H1 (cell line): ENCODE results near the gene MYOG. TPM values are rescaled to one million over a fixed set of nuclear protein-coding genes. Genes with fewer than 3 reads are reported as not detected.

ENCODE experiments used
- CTCF ChIA-PET: fragments of 300-600 bp; sonication (Branson Sonifier 250); formaldehyde crosslinking; loops from one replicate; lab custom pipeline; 2021; ENCODE audit not compliant: partially characterized antibody; lab: Charles Lee
- POLR2A ChIA-PET: fragments of 300-600 bp; sonication (Branson Sonifier 250); formaldehyde crosslinking; loops from one replicate; lab custom pipeline; 2021; ENCODE audit warnings: inconsistent platforms; ENCODE audit not compliant: partially characterized antibody; lab: Charles Lee
- DNase-seq, 2 experiments: peaks; one replicate each; pipeline versions ENCODE4 v3.0.0 to v3.0.0-alpha.2; 2010 to 2022; ENCODE audit warnings: low spot score in 2 of 2, low read depth in 1 of 2, mixed read lengths in 1 of 2
- FAIRE-seq: peaks from 2 replicates; lab custom pipeline; 2011; peaks lifted over from hg19 to GRCh38; lab: Jason Lieb, UNC
- H2AFZ ChIP-seq: 2 replicates; pipeline ENCODE4 v1.8.1; 2012; ENCODE audit warnings: low read length, inconsistent platforms
- H2AK5ac ChIP-seq: 2 replicates; pipeline ENCODE4 v1.6.1; 2013; ENCODE audit warnings: low read depth, low read length
- H2BK120ac ChIP-seq: replicated peaks from 2 replicates; pipeline ENCODE3; 2013; ENCODE audit warnings: low read depth, low read length, inconsistent platforms
- H2BK12ac ChIP-seq: 2 replicates; pipeline ENCODE4 v1.6.1; 2013; ENCODE audit warnings: low read depth, low read length
- H2BK15ac ChIP-seq: 2 replicates; pipeline ENCODE4 v1.6.1; 2013; ENCODE audit warnings: low read length
- H2BK20ac ChIP-seq: 2 replicates; pipeline ENCODE4 v1.6.1; 2013; ENCODE audit warnings: low read length
- H2BK5ac ChIP-seq: 2 replicates; pipeline ENCODE4 v1.6.1; 2013; ENCODE audit warnings: low read depth, low read length
- H3K14ac ChIP-seq: 2 replicates; pipeline ENCODE4 v1.6.1; 2013; ENCODE audit warnings: inconsistent platforms; ENCODE audit not compliant: insufficient read length
- H3K18ac ChIP-seq: 2 replicates; pipeline ENCODE4 v1.6.1; 2013; ENCODE audit warnings: low read length; ENCODE audit errors: extremely low read depth
- H3K23ac ChIP-seq: 2 replicates; pipeline ENCODE4 v1.6.1; 2013; ENCODE audit warnings: inconsistent platforms; ENCODE audit not compliant: insufficient read length
- H3K23me2 ChIP-seq: 2 replicates; pipeline ENCODE4 v1.6.1; 2013; ENCODE audit warnings: low read depth, low read length
- H3K27ac ChIP-seq: 2 replicates; pipeline ENCODE4 v1.6.1; 2011; ENCODE audit warnings: low read depth, low read length, inconsistent platforms
- H3K27me3 ChIP-seq, 4 experiments: replicated peaks in 1 of 4; 1 replicate in 1 of 4; 2 replicates in 3 of 4; pipeline versions ENCODE4 v1.6.1 to v1.8.1; 2011 to 2013; ENCODE audit warnings: low read length in 3 of 4, mild to moderate bottlenecking in 3 of 4, inconsistent platforms in 2 of 4, mixed read lengths in 2 of 4, moderate library complexity in 1 of 4; ENCODE audit not compliant: control insufficient read depth in 3 of 4, insufficient read depth in 3 of 4; ENCODE audit errors: extremely low read depth in 1 of 4
- H3K36me3 ChIP-seq, 4 experiments: 2 replicates each; pipeline versions ENCODE4 v1.6.1 to v1.8.1; 2011 to 2013; ENCODE audit warnings: mild to moderate bottlenecking in 4 of 4, low read length in 3 of 4, moderate library complexity in 2 of 4, control low read depth in 1 of 4, inconsistent platforms in 1 of 4; ENCODE audit not compliant: insufficient read depth in 4 of 4, control insufficient read depth in 2 of 4
- H3K4ac ChIP-seq: replicated peaks from 2 replicates; pipeline ENCODE3; 2013; ENCODE audit warnings: low read length, low read depth, mixed read lengths, inconsistent platforms; ENCODE audit not compliant: insufficient read length
- H3K4me1 ChIP-seq, 4 experiments: replicated peaks in 1 of 4; 1 replicate in 1 of 4; 2 replicates in 3 of 4; pipeline versions ENCODE4 v1.6.1 to v1.8.1; 2011 to 2013; ENCODE audit warnings: low read length in 3 of 4, inconsistent platforms in 2 of 4, mixed read lengths in 1 of 4; ENCODE audit not compliant: insufficient read depth in 4 of 4, control insufficient read depth in 3 of 4
- H3K4me2 ChIP-seq, 2 experiments: 2 replicates each; pipeline versions ENCODE4 v1.6.1 to v1.8.1; 2011 to 2013; ENCODE audit warnings: low read depth in 2 of 2, low read length in 2 of 2, control low read depth in 1 of 2, inconsistent platforms in 1 of 2, mild to moderate bottlenecking in 1 of 2; ENCODE audit not compliant: insufficient read depth in 1 of 2
- H3K4me3 ChIP-seq, 4 experiments: fragments of 200-600, 300-600 bp in 1 of 4; sonication (generic), shearing (Covaris generic), sonication (Bioruptor Twin) in 1 of 4; 2 replicates each; pipeline versions ENCODE4 v1.5.1 to v1.8.1; 2011 to 2016; ENCODE audit warnings: low read length in 4 of 4, low read depth in 3 of 4, control low read depth in 2 of 4, inconsistent platforms in 2 of 4, mild to moderate bottlenecking in 2 of 4, mixed read lengths in 1 of 4, moderate library complexity in 1 of 4; ENCODE audit not compliant: insufficient read depth in 2 of 4; ENCODE audit errors: extremely low read depth in 1 of 4
- H3K56ac ChIP-seq: replicated peaks from 2 replicates; pipeline ENCODE3; 2013; ENCODE audit warnings: low read depth, mild to moderate bottlenecking, mixed read lengths, low read length, inconsistent platforms; ENCODE audit not compliant: insufficient read length
- H3K79me1 ChIP-seq: 2 replicates; pipeline ENCODE4 v1.6.1; 2013; ENCODE audit warnings: low read depth, low read length, control low read depth
- H3K79me2 ChIP-seq, 2 experiments: 2 replicates each; pipeline versions ENCODE4 v1.6.1 to v1.8.1; 2012 to 2013; ENCODE audit warnings: low read length in 2 of 2, mild to moderate bottlenecking in 2 of 2, inconsistent platforms in 1 of 2; ENCODE audit not compliant: insufficient read depth in 2 of 2, control insufficient read depth in 1 of 2
- H3K9ac ChIP-seq, 4 experiments: replicated peaks in 1 of 4; 1 replicate in 1 of 4; 2 replicates in 3 of 4; pipeline versions ENCODE4 v1.6.1 to v1.8.1; 2011 to 2013; ENCODE audit warnings: low read depth in 3 of 4, low read length in 3 of 4, control low read depth in 2 of 4, mild to moderate bottlenecking in 2 of 4, moderate library complexity in 2 of 4, inconsistent platforms in 1 of 4; ENCODE audit errors: extremely low read depth in 1 of 4
- H3K9me3 ChIP-seq, 2 experiments: 2 replicates each; pipeline versions ENCODE4 v1.6.1 to v1.8.1; 2012 to 2013; ENCODE audit warnings: mild to moderate bottlenecking in 2 of 2, moderate library complexity in 2 of 2, control low read depth in 1 of 2, inconsistent platforms in 1 of 2, low read depth in 1 of 2, low read length in 1 of 2, mixed read lengths in 1 of 2; ENCODE audit not compliant: insufficient read depth in 2 of 2
- H4K20me1 ChIP-seq, 2 experiments: replicated peaks in 1 of 2; 2 replicates each; pipeline versions ENCODE3 to v1.8.1; 2011 to 2013; ENCODE audit warnings: inconsistent platforms in 2 of 2, low read length in 2 of 2, mild to moderate bottlenecking in 1 of 2; ENCODE audit not compliant: insufficient read depth in 2 of 2, control insufficient read depth in 1 of 2
- H4K5ac ChIP-seq: 2 replicates; pipeline ENCODE4 v1.6.1; 2013; ENCODE audit warnings: low read length, low read depth, mixed read lengths, inconsistent platforms; ENCODE audit not compliant: insufficient read length
- H4K8ac ChIP-seq: 2 replicates; pipeline ENCODE4 v1.8.0; 2013; ENCODE audit warnings: mild to moderate bottlenecking, moderate library complexity, low read length, inconsistent platforms; ENCODE audit not compliant: insufficient read depth; ENCODE audit errors: extremely low read depth
- H4K91ac ChIP-seq: replicated peaks from 2 replicates; pipeline ENCODE3; 2013; ENCODE audit warnings: low read length, mixed read lengths, inconsistent platforms; ENCODE audit not compliant: insufficient read length
- BACH1 ChIP-seq: IDR thresholded peaks from 2 replicates; pipeline ENCODE4 v1.6.1; 2012; ENCODE audit warnings: low read length, improper control_type of control experiment
- BRCA1 ChIP-seq: IDR thresholded peaks from 2 replicates; pipeline ENCODE4 v1.6.1; 2012; ENCODE audit warnings: low read depth, low read length, improper control_type of control experiment
- CTBP2 ChIP-seq: IDR thresholded peaks from 2 replicates; pipeline ENCODE4 v1.7.0; 2011; ENCODE audit warnings: borderline replicate concordance, mild to moderate bottlenecking, moderate library complexity, mixed read lengths, low read length; ENCODE audit not compliant: insufficient read depth, insufficient read length
- HDAC2 ChIP-seq, 2 experiments: fragments of 300-600 bp in 1 of 2; sonication (generic) in 1 of 2; IDR thresholded peaks; 2 replicates each; pipeline ENCODE4 v1.6.1; 2011 to 2012; ENCODE audit warnings: low read depth in 2 of 2, low read length in 2 of 2, mild to moderate bottlenecking in 2 of 2, moderate library complexity in 2 of 2, borderline replicate concordance in 1 of 2, inconsistent platforms in 1 of 2
- HDAC6 ChIP-seq: IDR thresholded peaks from one replicate; pipeline ENCODE4 v1.7.1; 2012; ENCODE audit warnings: low read depth, mild to moderate bottlenecking, inconsistent platforms, low read length, moderate library complexity
- JUN ChIP-seq: IDR thresholded peaks from 2 replicates; pipeline ENCODE4 v1.6.1; 2011; ENCODE audit warnings: low read depth, mild to moderate bottlenecking, improper control_type of control experiment, low read length
- KDM5A ChIP-seq: fragments of 200-600 bp; IDR thresholded peaks from 2 replicates; pipeline ENCODE4 v1.7.1; 2012; ENCODE audit warnings: mild to moderate bottlenecking, low read length, inconsistent platforms, mixed read lengths
- RAD21 ChIP-seq, 2 experiments: IDR thresholded peaks in 1 of 2; conservative IDR thresholded peaks in 1 of 2; 2 replicates each; pipeline ENCODE4 v1.6.1; 2011; ENCODE audit warnings: low read depth in 2 of 2, low read length in 2 of 2, improper control_type of control experiment in 1 of 2, inconsistent platforms in 1 of 2, mild to moderate bottlenecking in 1 of 2, moderate library complexity in 1 of 2
- SIN3A ChIP-seq, 2 experiments: IDR thresholded peaks in 1 of 2; conservative IDR thresholded peaks in 1 of 2; 2 replicates each; pipeline ENCODE4 v1.6.1; 2011 to 2012; ENCODE audit warnings: low read length in 2 of 2, improper control_type of control experiment in 1 of 2, low read depth in 1 of 2, mild to moderate bottlenecking in 1 of 2
- WGBS, 2 experiments: shearing (Covaris generic) in 1 of 2; methylation state at CpG; one replicate each; pipeline versions ENCODE4 v1.1.6 to v1.1.7; 2013 to 2015; ENCODE audit warnings: low lambda C conversion rate in 2 of 2, mixed read lengths in 2 of 2, inconsistent platforms in 1 of 2, low coverage in 1 of 2, missing lambda C conversion rate in 1 of 2; ENCODE audit not compliant: insufficient replicate concordance in 2 of 2, insufficient coverage in 1 of 2, insufficient read length in 1 of 2; ENCODE audit errors: extremely low coverage in 1 of 2, missing lambda C conversion rate in 1 of 2; 5-methylcytosine and 5-hydroxymethylcytosine counted together
- polyA plus RNA-seq, 7 experiments: library from polyadenylated mRNA; depleted of rRNA in 3 of 7; stranded (reverse) in 5 of 7; unstranded in 2 of 7; fragments of >200 nt in 5 of 7; fragments of 200-250 nt in 2 of 7; gene quantifications; 1 replicate in 5 of 7; 2 replicates in 1 of 7; 4 replicates in 1 of 7; pipeline versions ENCODE4 v1.2.1 to v1.2.3, GENCODE V29; 2011 to 2013; ENCODE audit warnings: missing spikeins in 2 of 7, mixed read lengths in 2 of 7
- total RNA-seq: library from RNA; stranded (reverse); fragmentation: NEBNext Ultra II Directional; extraction: Animal tissue kit (Norgen Biotek cat#: 25700); gene quantifications from 2 replicates; pipeline ENCODE4 v1.2.1, GENCODE V29; 2021
- TF ChIP-seq, protein P1 (sequence below), 3 experiments: IDR thresholded peaks; 1 replicate in 2 of 3; 2 replicates in 1 of 3; pipeline versions ENCODE4 v1.5.1 to v1.6.1; 2011; ENCODE audit warnings: low read length in 3 of 3, mild to moderate bottlenecking in 3 of 3, inconsistent platforms in 2 of 3, low read depth in 1 of 3, moderate library complexity in 1 of 3; ENCODE audit not compliant: insufficient read depth in 1 of 3; ENCODE audit errors: control extremely low read depth in 1 of 3

MYOG gene
- total and polyA plus RNA-seq, 2 of the 8 experiments (the other 6 are each of a cell fraction or from before 2014, with no cell fraction given), result not detected

DNA sequence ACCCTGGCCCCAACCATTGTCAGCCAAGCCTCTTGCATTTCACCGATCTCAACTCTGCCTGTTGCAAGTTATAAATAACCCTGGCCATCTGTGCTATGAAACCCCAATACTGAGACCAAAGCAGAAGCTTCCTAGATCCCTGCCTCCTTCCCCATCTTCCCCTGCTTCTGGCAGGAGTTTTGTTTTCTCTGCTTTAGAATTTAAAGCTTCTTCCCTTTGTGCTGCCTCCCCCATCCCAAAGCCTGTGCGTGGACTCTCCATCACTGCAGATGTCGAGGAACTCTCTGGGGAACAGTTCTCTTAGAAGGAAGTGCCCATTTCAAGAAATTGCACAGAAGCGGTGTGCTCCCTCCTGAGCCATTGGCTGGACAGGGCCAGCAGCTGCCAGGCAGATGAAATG is 17.4 kb upstream of the MYOG start:
- H3K9me3 ChIP-seq, result 0 out of 4 replicates have a peak, but pooled peaks cover 0 to 4% of the 10 kb centered on the region in 2 experiments
- H3K4me1 ChIP-seq, result no peaks in the 10 kb centered on the region
- no peaks in the 10 kb centered on the region for H3K79me1 ChIP-seq
- no peak overlapping the region for H3K27ac ChIP-seq
- no peak overlapping the region for H2BK12ac ChIP-seq
- H3K27me3 ChIP-seq, result peaks cover 0 to 4% (median 0%) of the 10 kb centered on the region in 4 experiments; a peak in 1 of 7 replicates
- no peak for DNase-seq
- no peak overlapping the region for H3K4me3 ChIP-seq
- no peak overlapping the region for H4K91ac ChIP-seq
- H2AK5ac ChIP-seq, result no peak overlapping the region
- no peaks in the 10 kb centered on the region for H3K79me2 ChIP-seq
- H2BK15ac ChIP-seq, result no peak overlapping the region
- no peak overlapping the region for H2BK5ac ChIP-seq
- 98% methylated on average over 4 of the region's 4 CpGs; no CpG with 5 or more reads in 1 of the 2 experiments for WGBS, 2 experiments
- H3K4me2 ChIP-seq, result no peak overlapping the region
- no peak overlapping the region for H3K18ac ChIP-seq
- H2BK20ac ChIP-seq, result no peak overlapping the region
- FAIRE-seq, result no peak
- no peak overlapping the region for H3K56ac ChIP-seq
- H3K9ac ChIP-seq, result no peak overlapping the region
- H2AFZ ChIP-seq, result no peak overlapping the region
- no peaks in the 10 kb centered on the region for H3K23me2 ChIP-seq
- no peak overlapping the region for H4K8ac ChIP-seq
- H3K4ac ChIP-seq, result no peak overlapping the region
- H3K36me3 ChIP-seq, result no peaks in the 10 kb centered on the region
- H2BK120ac ChIP-seq, result no peak overlapping the region
- H3K14ac ChIP-seq, result no peak overlapping the region
- no peaks in the 10 kb centered on the region for H4K20me1 ChIP-seq
- no peak overlapping the region for H3K23ac ChIP-seq
- ChIA-PET CTCF (interaction anchor here (0.7 to 8.3 kb wide), 15 partner anchors 9 to 191 kb away, joined by 3 to 89 read pairs (median 4); partner anchors contain the start of genes ADORA1 and MYOG), POLR2A (interaction anchor here (0.6 kb wide), 1 partner anchor 10 kb away, joined by 3 read pairs; no protein-coding TSS in a partner anchor)
- no peak overlapping the region for H4K5ac ChIP-seq
- TF ChIP-seq RAD21 (IDR thresholded peaks at IDR 0.05 in 1 of 2, conservative IDR thresholded peaks at IDR 0.05 in 1 of 2; ENCODE audit: low read depth in 2 of 2, low read length in 2 of 2), result no peak
- TF ChIP-seq HDAC6, result no peak
- TF ChIP-seq BRCA1, result no peak
- no peak for TF ChIP-seq BACH1
- TF ChIP-seq CTBP2, result no peak
- TF ChIP-seq KDM5A, result no peak
- TF ChIP-seq SIN3A (conservative IDR thresholded peaks at IDR 0.05 in 1 of 2, IDR thresholded peaks at IDR 0.05 in 1 of 2; ENCODE audit: low read depth in 1 of 2, low read length in 2 of 2), result no peak
- TF ChIP-seq, protein P1, sequence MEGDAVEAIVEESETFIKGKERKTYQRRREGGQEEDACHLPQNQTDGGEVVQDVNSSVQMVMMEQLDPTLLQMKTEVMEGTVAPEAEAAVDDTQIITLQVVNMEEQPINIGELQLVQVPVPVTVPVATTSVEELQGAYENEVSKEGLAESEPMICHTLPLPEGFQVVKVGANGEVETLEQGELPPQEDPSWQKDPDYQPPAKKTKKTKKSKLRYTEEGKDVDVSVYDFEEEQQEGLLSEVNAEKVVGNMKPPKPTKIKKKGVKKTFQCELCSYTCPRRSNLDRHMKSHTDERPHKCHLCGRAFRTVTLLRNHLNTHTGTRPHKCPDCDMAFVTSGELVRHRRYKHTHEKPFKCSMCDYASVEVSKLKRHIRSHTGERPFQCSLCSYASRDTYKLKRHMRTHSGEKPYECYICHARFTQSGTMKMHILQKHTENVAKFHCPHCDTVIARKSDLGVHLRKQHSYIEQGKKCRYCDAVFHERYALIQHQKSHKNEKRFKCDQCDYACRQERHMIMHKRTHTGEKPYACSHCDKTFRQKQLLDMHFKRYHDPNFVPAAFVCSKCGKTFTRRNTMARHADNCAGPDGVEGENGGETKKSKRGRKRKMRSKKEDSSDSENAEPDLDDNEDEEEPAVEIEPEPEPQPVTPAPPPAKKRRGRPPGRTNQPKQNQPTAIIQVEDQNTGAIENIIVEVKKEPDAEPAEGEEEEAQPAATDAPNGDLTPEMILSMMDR (IDR thresholded peaks at IDR 0.05; ENCODE audit: control extremely low read depth in 1 of 3, insufficient read depth in 1 of 3, low read depth in 1 of 3, low read length in 3 of 3), result no peak
- no peak for TF ChIP-seq JUN
- TF ChIP-seq HDAC2 (IDR thresholded peaks at IDR 0.05; ENCODE audit: borderline replicate concordance in 1 of 2, low read depth in 2 of 2, low read length in 2 of 2), result no peak
